NK-92 (cell line): ENCODE measurements around the gene PRPS1L1.

Experiments used
- DNase-seq: peaks from one replicate; lab custom pipeline; 2025; ENCODE audit not compliant: unreplicated experiment; lab: John Stamatoyannopoulos, UW

Gene PRPS1L1

DNA sequence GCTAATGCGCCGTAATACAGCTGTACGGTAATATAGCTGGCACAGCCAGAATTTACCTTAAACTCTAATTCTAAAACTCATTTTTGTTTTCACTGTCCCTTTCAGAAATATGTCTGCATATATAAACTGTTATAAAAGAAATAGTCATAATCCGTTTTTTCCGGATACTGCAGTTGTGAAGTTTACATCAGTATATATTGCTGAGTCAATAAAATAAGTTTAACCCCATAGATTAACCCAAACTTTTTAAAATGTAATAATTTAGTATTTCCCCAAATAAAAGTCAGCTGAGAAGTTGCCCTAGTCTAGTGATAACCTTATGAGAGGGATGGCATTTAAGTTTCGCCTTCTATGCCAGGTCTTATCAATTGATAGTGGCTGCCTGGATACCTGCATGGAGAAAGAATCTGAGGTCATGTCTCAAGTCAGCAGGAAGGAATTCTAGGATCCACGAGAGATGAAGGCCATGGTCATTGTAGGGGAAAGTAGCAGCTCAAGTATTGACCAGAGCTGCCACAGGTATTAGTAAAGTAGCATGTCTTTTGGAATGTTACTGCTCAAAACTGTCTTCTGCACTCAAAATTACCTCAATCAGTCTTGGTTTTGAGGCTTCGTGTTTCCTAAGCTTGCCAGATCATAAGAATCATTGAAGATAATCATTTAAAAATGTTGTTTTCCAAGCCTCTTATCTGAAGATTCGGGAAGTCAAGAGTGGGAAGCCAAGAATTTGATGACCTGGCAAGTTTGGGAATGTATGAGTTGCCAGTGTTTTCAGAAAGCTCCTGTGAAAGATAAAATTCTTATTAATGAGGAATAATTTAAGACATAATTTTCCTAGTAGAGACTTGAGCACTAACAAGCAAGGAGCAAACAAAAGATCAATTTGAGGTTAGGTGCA is 10.8 kb downstream of the PRPS1L1 start:
- no peak for DNase-seq

DNA sequence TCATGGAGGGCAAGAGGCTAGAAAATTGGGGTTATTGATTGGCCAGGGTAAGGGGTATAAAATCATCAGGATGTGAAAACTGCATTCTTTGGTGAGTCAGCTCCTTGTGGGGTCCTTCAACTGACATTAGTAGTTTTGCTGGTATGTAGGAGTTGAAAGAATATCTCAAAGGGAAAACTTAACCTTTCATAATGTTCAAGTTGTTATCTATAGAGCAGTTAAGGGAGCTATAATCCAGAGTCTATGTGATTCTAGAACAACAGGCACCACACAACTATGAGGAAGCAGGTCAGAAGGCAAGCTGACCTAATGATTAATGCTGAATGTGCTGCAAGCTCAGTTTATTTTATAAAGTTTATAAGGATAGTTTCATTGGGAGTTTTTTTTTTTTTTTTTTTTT is 13.7 kb downstream of the PRPS1L1 start:
- no peak for DNase-seq

DNA sequence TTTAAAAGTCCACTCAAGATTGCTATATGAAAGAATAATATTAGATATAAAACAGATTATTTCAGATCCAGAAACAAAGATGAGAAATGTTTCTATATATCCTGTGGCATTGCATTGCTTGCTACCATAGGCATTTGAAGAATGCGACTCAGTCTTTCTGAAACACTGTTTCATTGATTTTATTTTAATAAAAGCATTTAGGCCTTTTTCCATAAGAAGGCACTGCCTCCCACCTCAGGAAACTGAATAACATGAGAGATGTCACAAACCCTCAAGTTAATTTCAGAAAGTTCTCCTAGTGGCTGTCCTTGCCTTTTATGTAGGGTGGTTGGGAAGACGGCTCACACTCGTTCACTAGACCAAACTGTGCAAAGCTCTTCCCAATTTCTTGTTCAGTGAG is 23.3 kb downstream of the PRPS1L1 start:
- DNase-seq = no peak

DNA sequence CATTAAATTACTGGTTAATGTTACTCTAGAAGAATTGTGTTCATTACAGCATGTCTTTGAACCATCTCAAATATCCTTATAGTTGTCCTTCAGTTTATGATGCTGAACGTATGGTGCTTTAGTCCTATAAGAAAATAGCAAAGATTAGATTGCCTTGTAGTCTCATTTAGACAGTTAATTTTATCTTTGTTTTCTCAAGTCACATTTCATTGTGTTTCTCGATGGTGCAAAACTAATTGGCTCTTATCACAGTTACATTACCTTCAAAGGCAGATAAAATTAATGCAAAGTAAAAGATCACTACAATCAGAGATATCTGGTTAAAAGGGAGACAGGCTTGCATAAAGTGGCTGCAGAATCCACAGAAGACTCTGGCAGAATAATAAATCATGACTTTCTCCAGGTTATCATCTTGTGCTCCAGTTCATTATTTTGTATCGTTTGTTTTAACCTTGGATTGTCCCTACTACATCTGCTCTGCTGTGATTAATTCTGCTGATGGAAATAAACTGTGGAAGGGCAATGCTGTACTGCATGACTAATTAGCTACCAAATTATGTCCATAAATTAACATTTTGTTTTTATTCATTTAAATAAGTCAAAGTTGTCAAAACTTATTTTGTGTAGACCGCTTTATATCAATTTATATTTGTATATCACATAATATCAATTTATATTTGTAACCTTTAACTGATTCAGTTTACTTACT is 24.2 kb downstream of the PRPS1L1 start:
- DNase-seq = no peak

DNA sequence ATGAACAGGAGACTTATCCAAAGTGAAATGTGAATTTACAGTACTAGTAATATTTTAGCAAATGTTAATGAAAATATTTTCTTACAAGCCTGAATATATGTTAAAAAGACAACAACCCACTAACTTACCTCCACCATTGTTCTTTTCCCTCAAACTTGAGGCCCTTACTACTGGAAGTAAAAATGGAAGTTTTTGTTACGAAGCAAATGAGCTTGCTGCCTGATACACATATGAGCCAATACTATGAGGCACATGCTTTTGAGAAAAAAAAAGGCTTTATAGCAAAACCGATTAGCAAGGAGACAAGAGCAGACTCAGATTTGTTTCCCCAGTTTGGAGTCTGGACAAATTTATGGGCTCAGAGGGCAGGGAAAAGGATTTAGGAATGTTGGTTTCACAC is 29.0 kb downstream of the PRPS1L1 start:
- DNase-seq = no peak

DNA sequence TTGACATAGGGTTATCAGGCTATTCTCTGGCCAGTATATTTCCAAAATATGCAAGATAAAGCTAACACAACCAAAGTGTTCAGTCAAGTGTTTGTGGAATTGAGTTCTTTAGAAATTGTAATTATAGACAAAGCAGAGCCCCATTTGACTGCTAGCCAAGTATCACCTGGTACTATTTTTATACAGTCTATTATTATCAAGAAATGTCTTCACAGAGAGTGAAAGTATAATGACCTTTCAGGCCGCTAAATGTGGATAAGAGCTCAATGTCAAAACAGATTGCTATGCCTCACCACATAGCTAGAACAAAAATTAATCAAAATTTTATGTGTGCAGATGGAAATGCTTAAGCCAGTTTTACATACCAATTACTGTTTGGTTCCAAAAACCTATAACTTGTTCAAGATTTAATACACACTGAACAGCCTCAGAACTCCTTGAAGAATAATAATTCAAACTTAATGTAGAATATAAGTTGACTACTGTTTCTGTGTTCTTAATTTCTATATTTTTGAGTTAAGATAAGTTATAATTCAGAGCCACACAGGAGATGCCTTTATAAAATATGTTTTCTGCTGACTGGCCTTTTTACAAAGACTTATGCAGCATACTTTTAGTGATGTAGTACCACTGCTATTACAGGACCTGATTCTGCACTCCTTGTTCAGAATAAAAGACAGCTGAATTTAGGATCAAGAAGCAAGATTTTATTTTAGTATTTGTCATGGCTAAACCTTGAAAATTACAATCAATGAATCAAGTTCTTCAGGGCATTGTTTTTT is 31.0 kb downstream of the PRPS1L1 start:
- no peak for DNase-seq

DNA sequence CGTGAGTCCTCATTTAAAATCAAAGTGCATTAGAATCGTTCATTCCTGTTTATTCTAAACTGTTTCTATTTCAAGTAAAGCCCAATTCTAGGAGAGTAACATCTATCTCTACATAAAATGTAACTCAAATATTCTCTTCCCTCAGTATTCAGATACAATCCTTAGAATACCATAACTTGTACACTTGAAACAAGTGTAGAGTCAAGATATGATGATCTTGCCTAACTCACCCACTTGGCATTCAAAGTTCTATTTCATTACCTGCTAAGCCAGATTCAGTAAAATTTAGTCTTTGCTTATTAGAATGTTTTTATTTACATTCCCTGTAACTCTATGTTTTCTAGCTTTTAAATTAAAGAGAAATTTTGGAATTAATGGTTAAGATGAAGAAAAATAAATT is 31.6 kb downstream of the PRPS1L1 start:
- no peak for DNase-seq

DNA sequence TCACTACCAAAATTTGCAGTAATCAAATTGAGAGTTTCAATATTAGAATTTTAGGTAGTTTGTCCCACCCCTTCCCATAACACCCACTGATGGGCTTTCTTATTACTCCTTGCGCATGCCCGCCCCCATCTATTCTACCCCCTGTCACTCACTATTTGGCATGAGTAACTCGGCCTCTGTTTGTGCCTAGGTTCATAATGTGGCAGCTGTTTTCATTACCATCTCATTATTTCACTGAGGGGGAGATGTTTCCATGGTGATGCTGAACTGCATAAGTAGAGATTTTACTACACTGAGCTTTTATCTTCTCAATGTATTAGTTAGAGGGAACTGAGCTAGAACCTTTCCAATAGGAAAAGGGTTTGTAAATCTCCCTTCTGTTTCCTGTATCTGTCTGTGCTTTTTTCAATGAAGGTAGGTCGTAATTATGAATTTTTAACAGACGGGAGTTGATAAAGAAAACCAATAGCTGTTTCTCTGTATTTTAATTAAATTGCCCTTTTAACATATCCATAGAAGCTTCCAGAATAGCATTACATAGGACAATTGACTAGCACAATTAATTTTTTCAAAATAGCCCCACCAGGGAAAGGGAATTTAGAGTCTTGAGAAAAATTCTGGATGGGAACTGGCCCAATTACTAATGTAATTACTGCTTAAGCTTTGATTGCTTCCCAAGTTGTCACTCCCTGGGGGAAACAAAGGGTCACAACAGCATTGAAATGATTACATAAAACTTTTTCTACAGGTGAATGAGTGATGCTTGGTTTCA is 33.4 kb downstream of the PRPS1L1 start:
- no peak for DNase-seq

DNA sequence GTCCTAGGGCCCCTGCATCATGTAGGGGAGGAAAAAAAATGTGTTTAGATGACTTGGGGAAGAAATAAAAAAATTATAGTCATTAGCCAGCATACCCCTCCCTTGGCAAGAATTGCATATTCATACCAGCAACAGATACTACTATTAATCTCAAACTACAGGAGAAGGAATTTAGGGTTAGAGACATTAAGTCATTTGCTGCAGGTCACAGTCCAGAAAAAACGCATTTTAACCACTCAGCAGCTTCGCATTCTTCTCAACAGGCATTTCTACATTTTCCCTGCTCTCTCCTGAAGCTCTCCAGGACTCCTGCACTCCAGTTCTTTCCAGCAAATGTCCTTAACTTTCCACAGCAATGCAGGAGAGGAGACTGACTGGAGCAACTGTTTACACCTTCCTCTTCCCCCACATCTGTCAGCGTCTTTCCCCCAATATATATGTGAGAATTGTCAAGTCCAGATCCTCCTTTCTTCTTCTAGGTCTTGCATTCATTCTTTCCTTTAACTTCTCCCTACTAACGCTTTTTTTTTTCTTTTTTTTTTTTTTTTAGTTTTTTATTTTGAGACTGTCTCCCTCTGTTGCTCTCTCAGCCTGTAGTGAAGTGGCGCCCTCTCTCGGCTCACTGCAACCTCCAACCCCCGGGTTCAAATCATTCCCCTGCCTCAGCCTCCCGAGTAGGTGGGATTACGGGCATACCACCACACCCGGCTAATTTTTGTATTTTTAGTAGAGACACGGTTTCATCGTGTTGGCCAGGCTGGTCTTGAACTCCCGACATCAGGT is 35.6 kb downstream of the PRPS1L1 start:
- DNase-seq = no peak

DNA sequence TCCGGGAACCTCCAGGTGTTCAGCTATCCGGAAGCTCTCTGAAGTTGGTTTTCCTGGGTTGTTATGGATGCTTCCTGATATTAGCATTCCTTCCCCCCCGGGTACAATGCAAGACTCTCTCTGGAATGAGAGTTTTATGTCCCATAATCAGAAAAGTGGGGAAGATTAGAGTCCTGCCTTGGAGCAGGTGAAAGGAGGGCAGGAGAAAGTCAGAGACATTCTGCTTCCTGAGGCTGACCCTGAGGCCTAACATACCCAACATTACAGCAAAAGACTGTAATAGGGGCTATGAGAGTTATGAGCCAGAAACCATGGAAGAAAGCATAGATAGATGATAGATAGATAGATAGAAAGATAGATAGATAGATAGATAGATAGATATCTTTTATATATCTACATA is 36.9 kb downstream of the PRPS1L1 start:
- no peak for DNase-seq

DNA sequence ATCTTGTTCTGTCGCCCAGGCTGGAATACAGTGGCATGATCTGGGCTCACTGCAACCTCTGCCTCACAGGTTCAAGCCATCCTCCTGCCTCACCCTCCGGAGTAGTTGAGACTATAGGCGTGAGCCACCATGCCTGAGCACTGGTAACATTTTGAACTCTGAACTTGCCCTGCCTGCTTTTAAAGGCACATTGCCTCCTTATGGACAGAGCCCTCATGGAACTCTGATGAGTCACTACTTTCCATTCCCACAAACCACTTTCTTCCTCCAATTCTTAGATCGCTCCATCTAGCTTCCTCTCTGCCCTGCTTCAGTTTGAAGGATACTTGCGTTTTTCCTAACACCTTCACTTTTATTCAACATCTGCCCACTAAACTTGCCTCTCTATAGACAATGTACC is 38.1 kb downstream of the PRPS1L1 start:
- DNase-seq = no peak

DNA sequence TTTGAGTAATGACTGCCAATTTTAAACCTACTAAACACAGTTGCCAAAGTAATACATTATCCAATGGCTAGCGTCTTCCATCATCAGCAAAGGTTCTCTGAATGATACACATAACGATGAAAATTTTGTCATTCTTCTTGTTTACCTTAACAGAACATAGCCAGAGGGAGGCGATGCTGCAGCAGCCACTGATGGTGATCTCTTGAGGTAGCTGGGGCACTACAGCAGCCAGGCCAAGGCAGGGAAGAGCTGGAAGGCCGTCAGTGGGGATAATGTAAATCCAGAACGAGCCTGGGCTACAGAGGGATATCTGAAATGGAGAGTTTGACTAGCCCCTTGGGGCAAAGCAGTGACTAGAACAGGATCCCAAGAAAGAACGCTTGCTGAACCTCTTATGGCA is 38.8 kb downstream of the PRPS1L1 start:
- no peak for DNase-seq

DNA sequence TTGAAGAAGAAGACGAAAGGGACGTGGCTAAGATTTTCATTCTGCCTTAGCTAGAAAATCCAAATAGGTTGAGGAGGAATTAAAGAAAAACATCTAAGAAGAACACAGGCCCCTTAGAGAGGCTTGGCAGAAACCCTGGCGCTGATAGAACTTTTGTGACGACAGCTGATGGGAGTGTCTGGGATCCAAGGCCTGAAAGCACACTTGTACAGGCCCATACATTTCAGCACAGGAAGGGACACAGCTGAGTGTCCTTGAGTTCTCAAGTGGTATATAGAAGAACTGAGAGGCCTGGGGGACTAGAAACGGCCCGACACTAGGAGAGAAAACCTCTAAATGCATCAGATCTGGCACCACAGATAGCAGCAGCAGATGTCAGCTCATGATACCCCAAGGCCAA is 39.5 kb downstream of the PRPS1L1 start:
- DNase-seq = no peak

DNA sequence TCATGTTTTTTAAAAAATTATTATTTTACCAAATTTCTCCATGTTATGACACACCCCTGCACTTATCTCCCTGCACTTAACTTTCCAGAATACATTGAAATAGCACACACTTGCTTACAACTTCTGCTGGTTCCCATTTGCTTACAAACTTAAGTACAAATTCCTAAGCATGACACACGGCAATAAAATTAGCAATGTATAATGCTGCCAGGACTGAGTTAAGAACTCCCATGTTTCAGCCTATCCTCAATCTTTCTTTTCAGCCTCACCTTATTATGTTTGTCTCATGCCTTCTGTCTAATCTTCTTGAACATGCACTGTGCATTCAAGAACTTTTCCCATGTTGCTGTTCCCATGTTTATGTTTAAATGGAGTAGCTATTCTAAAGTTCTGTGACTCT is 40.8 kb downstream of the PRPS1L1 start:
- DNase-seq = no peak

DNA sequence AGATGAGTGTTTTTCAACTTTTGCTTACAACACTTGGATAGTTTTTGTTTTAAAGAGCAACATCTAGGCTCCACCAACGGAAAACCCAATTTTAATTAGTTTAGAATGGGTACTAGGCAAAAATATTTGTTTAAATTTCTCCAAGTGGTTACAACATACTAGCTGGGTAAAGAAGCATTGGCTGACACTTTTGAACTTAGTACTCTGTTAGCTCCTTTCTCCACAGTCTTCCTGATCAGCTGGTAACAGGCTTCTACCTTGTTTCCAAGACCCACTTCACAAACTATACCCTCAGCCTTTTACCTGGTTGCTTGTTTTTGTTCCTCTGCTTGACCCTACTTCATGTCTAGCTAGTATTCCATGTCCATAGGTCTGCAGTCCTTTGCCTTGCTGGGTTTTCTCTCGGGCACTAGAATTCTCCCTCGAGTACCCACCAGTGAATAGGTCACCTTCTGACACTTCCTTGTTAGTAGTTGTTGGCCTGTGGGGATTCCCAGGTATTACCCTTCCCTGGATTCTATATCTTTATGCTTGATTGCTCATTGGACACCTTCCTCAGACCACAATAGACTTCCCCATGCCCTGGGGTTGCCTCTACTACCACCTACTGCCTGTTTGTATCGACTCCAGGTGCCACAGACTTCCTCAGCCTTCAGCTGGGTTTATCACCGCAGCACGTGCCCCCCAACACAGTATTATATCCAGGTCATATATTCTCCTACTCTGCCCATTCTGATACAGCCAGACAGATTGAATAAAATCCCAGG is 42.0 kb downstream of the PRPS1L1 start:
- DNase-seq = no peak

DNA sequence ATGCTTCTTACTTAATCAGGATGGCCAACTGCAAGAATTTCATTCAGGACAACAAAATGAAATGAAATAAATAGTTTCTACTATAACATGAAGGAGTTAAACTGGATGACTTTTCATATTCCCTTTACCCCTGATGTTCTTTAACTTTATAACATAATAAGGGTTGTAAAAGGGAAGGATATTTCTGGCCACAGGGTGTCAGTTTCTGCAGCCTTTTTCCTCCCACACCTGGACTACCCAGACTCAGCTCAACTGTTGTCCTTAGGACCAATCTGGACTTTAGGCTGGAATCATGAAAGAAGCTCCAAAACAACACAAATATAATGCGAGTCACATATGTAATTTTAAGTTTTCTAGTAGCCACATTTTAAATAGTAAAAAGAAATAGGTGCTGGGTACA is 43.4 kb downstream of the PRPS1L1 start:
- no peak for DNase-seq

DNA sequence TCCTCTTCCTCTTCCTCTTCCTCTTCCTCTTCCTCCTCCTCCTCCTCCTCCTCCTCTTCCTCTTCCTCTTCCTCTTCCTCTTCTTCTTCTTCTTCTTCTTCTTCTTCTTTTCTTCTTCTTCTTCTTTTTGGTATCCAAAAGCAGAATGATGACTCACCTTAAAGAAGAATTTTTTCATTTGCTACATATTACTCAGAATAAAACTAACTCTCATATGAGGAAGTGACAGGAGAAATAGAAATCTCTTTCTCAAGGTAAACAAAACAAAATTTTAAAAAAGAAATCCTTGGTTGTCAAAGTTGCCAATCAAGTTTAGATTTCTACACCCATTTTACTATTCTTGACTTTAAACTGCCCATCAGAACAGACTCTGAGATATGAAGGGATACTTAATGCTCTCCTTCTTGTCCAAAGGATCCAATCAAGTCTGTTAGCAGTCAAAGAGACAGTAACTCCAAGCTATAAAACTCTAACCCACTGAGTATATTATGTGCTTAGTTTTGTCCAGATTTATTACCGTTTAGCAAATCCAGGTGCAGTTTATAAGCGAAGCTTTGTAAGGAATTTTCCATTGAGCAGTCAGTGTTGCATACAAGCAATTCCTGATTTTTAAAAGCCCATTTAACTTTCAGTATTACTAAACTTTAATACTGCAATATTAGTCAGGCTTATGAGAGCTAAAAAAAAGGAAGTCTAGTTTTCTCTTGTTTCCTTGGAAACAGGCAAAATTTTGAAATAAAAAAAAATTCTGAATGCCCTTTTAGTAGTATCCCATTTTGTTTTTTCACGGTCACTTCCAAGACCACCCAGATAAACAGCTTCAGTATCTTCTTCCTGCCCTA is 44.2 kb downstream of the PRPS1L1 start:
- DNase-seq = no peak

DNA sequence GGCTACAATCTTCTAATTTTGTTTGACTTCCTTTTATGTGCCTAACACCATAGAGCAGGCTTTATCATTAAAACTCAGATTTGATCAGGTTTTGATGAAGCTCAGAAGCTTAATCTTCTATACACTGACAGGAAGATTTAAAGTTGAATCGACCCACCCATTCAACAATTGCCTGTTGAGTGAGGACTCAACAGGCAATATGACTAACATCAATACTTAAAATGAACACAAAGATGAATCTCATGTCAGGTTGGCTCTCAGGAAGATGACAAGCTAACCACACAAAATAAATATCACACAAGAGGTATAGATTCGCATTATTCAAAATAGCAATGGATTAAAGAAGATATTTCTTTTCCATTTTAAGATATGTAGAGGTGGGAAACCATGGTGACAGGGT is 50.7 kb downstream of the PRPS1L1 start:
- no peak for DNase-seq
